HCT116 (cell line): Measurements from ENCODE around the gene PLCB1. TPM values are rescaled to one million over a fixed set of nuclear protein-coding genes. Genes with fewer than 3 reads are reported as not detected.

ENCODE experiments used
- ATAC-seq: fragments of 200-7000 bp; cut with Tn5 transposase; 2 replicates; pipeline ENCODE4 v1.9.1; 2020; ENCODE audit warnings: mild to moderate bottlenecking, moderate library complexity
- BruUV-seq: library from RNA; stranded (reverse); fragments of 400-500 nt; replicated peaks from 2 replicates; lab custom pipeline; 2021; lab: Mats Ljungman, UMichigan
- CTCF ChIA-PET: fragments of 300-600 bp; sonication (Branson Sonifier 250); formaldehyde crosslinking; loops from one replicate; lab custom pipeline; 2021; ENCODE audit warnings: antibody characterized with exemption; lab: Charles Lee
- POLR2A ChIA-PET: fragments of 300-600, 350-600 bp; sonication (Branson Sonifier 250); formaldehyde crosslinking; loops from one replicate; lab custom pipeline; 2021; ENCODE audit warnings: antibody characterized with exemption; lab: Charles Lee
- RAD21 ChIA-PET, 2 experiments: fragments of 300-600 bp; sonication (Branson Sonifier 250); formaldehyde crosslinking; loops; one replicate each; lab custom pipeline; 2023; ENCODE audit warnings: low total read pairs in 2 of 2; ENCODE audit not compliant: uncharacterized antibody in 2 of 2, unreplicated experiment in 2 of 2, low non-redundant PET in 1 of 2; lab: Charles Lee
- DNase-seq: peaks from one replicate; pipeline ENCODE4 v3.0.0-alpha.2; 2010; ENCODE audit warnings: low read depth, low spot score
- H2AFZ ChIP-seq: fragments of 200-600 bp; shearing (Covaris generic), sonication (generic); 2 replicates; pipeline ENCODE4 v1.6.1; 2017; ENCODE audit warnings: low read depth, mixed run types, mixed read lengths, antibody characterized with exemption, low read length; ENCODE audit not compliant: poor library complexity, severe bottlenecking
- H3K27ac ChIP-seq: 2 replicates; pipeline ENCODE4 v1.5.1; 2012; ENCODE audit warnings: low read depth, low read length
- H3K27me3 ChIP-seq: fragments of 200-600 bp; sonication (generic); 2 replicates; pipeline ENCODE4 v1.6.1; 2016; ENCODE audit warnings: mixed run types, low read length, mixed read lengths; ENCODE audit not compliant: insufficient read depth
- H3K36me3 ChIP-seq, 2 experiments: fragments of 200-500 bp in 1 of 2; fragments of 200-600 bp in 1 of 2; sonication (Bioruptor generic) in 1 of 2; sonication (generic) in 1 of 2; 2 replicates each; pipeline versions ENCODE4 v1.5.1 to v1.6.1; 2014 to 2016; ENCODE audit warnings: low read length in 2 of 2, inconsistent platforms in 1 of 2, mixed read lengths in 1 of 2, mixed run types in 1 of 2; ENCODE audit not compliant: insufficient read depth in 2 of 2, control insufficient read depth in 1 of 2
- H3K4me1 ChIP-seq, 2 experiments: fragments of 200-600 bp in 1 of 2; sonication (generic) in 1 of 2; 2 replicates each; pipeline versions ENCODE4 v1.5.1 to v1.6.1; 2012 to 2017; ENCODE audit warnings: low read length in 2 of 2, inconsistent platforms in 1 of 2, mild to moderate bottlenecking in 1 of 2, mixed read lengths in 1 of 2, mixed run types in 1 of 2, moderate library complexity in 1 of 2; ENCODE audit not compliant: insufficient read depth in 2 of 2, control insufficient read depth in 1 of 2
- H3K4me2 ChIP-seq: fragments of 200-600 bp; sonication (generic); 2 replicates; pipeline ENCODE4 v1.6.1; 2017; ENCODE audit warnings: mixed run types, low read length, mixed read lengths
- H3K4me3 ChIP-seq, 2 experiments: fragments of 200-600 bp in 1 of 2; sonication (generic) in 1 of 2; replicated peaks in 1 of 2; 2 replicates each; pipeline ENCODE4 v1.5.1; 2011 to 2016; ENCODE audit warnings: low read length in 2 of 2, control low read depth in 1 of 2, low read depth in 1 of 2, mild to moderate bottlenecking in 1 of 2, mixed read lengths in 1 of 2, mixed run types in 1 of 2
- H3K79me2 ChIP-seq: fragments of 200-600 bp; sonication (generic); 2 replicates; pipeline ENCODE4 v1.6.1; 2017; ENCODE audit warnings: mild to moderate bottlenecking, mixed run types, low read length, moderate library complexity, mixed read lengths; ENCODE audit not compliant: insufficient read depth
- H3K9ac ChIP-seq: fragments of 200-600 bp; sonication (generic); 2 replicates; pipeline ENCODE4 v1.6.1; 2016; ENCODE audit warnings: low read length, mixed read lengths
- H3K9me2 ChIP-seq: fragments of 200-600 bp; sonication (generic), shearing (Covaris generic); 2 replicates; pipeline ENCODE4 v1.6.1; 2017; ENCODE audit warnings: mixed run types, mild to moderate bottlenecking, moderate library complexity; ENCODE audit not compliant: insufficient read depth
- H3K9me3 ChIP-seq, 2 experiments: fragments of 200-500 bp in 1 of 2; fragments of 200-600 bp in 1 of 2; sonication (Bioruptor generic) in 1 of 2; sonication (generic) in 1 of 2; 2 replicates each; pipeline ENCODE4 v1.6.1; 2014 to 2017; ENCODE audit warnings: low read length in 2 of 2, mixed read lengths in 2 of 2, inconsistent platforms in 1 of 2, low read depth in 1 of 2, mild to moderate bottlenecking in 1 of 2, mixed run types in 1 of 2, moderate library complexity in 1 of 2; ENCODE audit not compliant: control insufficient read depth in 1 of 2, insufficient read depth in 1 of 2
- H4K20me1 ChIP-seq: fragments of 200-600 bp; sonication (generic), shearing (Covaris generic); 2 replicates; pipeline ENCODE4 v1.6.1; 2017; ENCODE audit warnings: mixed run types, mild to moderate bottlenecking, moderate library complexity; ENCODE audit not compliant: insufficient read depth
- ATF3 ChIP-seq: IDR thresholded peaks from 2 replicates; pipeline ENCODE4 v1.6.1; 2012
- CBX3 ChIP-seq: IDR thresholded peaks from 2 replicates; pipeline ENCODE4 v1.6.1; 2012; ENCODE audit warnings: low read depth
- EGR1 ChIP-seq: IDR thresholded peaks from 2 replicates; pipeline ENCODE4 v1.6.1; 2012; ENCODE audit warnings: low read depth
- ELF1 ChIP-seq: IDR thresholded peaks from 2 replicates; pipeline ENCODE4 v1.6.1; 2012; ENCODE audit warnings: low read depth, borderline replicate concordance
- EZH2 ChIP-seq: fragments of 200-600 bp; sonication (generic); IDR thresholded peaks from 2 replicates; pipeline ENCODE4 v1.6.1; 2017; ENCODE audit warnings: antibody characterized with exemption, mixed run types
- POLR2A ChIP-seq: IDR thresholded peaks from 2 replicates; pipeline ENCODE4 v1.7.0; 2011; ENCODE audit warnings: borderline replicate concordance; ENCODE audit not compliant: insufficient read depth, insufficient read length; ENCODE audit errors: extremely low read depth
- SIN3A ChIP-seq: IDR thresholded peaks from 2 replicates; pipeline ENCODE4 v1.6.1; 2012; ENCODE audit warnings: low read depth
- TCF7L2 ChIP-seq: IDR thresholded peaks from 2 replicates; pipeline ENCODE4 v1.7.0; 2011; ENCODE audit warnings: borderline replicate concordance, inconsistent platforms; ENCODE audit not compliant: insufficient read depth, insufficient read length; ENCODE audit errors: extremely low read depth
- YY1 ChIP-seq: IDR thresholded peaks from 2 replicates; pipeline ENCODE4 v1.6.1; 2011; ENCODE audit warnings: low read length, low read depth, moderate library complexity, mild to moderate bottlenecking; ENCODE audit not compliant: insufficient replicate concordance; ENCODE audit errors: extremely low read depth
- ZNF274 ChIP-seq: fragments of 200-500 bp; sonication (Bioruptor generic); IDR thresholded peaks from 2 replicates; pipeline ENCODE4 v1.6.1; 2014; ENCODE audit warnings: mild to moderate bottlenecking, low read depth, low read length, inconsistent platforms
- intact Hi-C: fragments of 100-400 bp; cut with micrococcal nuclease; formaldehyde crosslinking; loops from 2 replicates; pipeline ENCODE4 v1.10.0; 2022
- total RNA-seq: library from RNA; stranded (reverse); gene quantifications from one replicate; pipeline ENCODE4 v1.2.1, GENCODE V29; 2021; ENCODE audit not compliant: unreplicated experiment
- TF ChIP-seq, protein P1 (sequence below), 3 experiments: fragments of 200-600 bp in 1 of 3; sonication (generic) in 1 of 3; IDR thresholded peaks in 2 of 3; conservative IDR thresholded peaks in 1 of 3; 2 replicates each; pipeline ENCODE4 v1.5.1; 2012 to 2017; ENCODE audit warnings: low read depth in 2 of 3, low read length in 2 of 3, antibody characterized with exemption in 1 of 3, borderline replicate concordance in 1 of 3, control low read depth in 1 of 3, mild to moderate bottlenecking in 1 of 3, mixed read lengths in 1 of 3, mixed run types in 1 of 3, moderate library complexity in 1 of 3; ENCODE audit not compliant: insufficient read depth in 1 of 3

Gene PLCB1
- total RNA-seq, 1 experiment from 2014 or later, result 15.8 TPM

GRCh38 chr20:8489094-8489883 lies 357.2 kb downstream of the PLCB1 start:
- POLR2A ChIA-PET, result no interaction called here
- no TSS peak for BruUV-seq
- ATAC-seq (no peak), DNase-seq (no peak)
- H3K4me1 ChIP-seq, result no peaks in the 10 kb centered on the region
- H3K79me2 ChIP-seq, result no peaks in the 10 kb centered on the region
- no peak overlapping the region for H3K27ac ChIP-seq
- no peaks in the 10 kb centered on the region for H3K36me3 ChIP-seq
- no peaks in the 10 kb centered on the region for H3K9me3 ChIP-seq
- intact Hi-C loops, result no loop called here
- TF ChIP-seq POLR2A, result no peak
- no peak for TF ChIP-seq SIN3A
- no peak for TF ChIP-seq ZNF274
- no peak for TF ChIP-seq TCF7L2
- TF ChIP-seq ELF1, result no peak
- no peak for TF ChIP-seq YY1
- TF ChIP-seq, protein P1, sequence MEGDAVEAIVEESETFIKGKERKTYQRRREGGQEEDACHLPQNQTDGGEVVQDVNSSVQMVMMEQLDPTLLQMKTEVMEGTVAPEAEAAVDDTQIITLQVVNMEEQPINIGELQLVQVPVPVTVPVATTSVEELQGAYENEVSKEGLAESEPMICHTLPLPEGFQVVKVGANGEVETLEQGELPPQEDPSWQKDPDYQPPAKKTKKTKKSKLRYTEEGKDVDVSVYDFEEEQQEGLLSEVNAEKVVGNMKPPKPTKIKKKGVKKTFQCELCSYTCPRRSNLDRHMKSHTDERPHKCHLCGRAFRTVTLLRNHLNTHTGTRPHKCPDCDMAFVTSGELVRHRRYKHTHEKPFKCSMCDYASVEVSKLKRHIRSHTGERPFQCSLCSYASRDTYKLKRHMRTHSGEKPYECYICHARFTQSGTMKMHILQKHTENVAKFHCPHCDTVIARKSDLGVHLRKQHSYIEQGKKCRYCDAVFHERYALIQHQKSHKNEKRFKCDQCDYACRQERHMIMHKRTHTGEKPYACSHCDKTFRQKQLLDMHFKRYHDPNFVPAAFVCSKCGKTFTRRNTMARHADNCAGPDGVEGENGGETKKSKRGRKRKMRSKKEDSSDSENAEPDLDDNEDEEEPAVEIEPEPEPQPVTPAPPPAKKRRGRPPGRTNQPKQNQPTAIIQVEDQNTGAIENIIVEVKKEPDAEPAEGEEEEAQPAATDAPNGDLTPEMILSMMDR (IDR thresholded peaks at IDR 0.05 in 2 of 3, conservative IDR thresholded peaks at IDR 0.05 in 1 of 3; ENCODE audit: borderline replicate concordance in 1 of 3, insufficient read depth in 1 of 3, low read depth in 2 of 3, low read length in 2 of 3), result no peak
- TF ChIP-seq EZH2, result no peak
- TF ChIP-seq EGR1, result no peak
- TF ChIP-seq ATF3, result no peak
- no peak for TF ChIP-seq CBX3
- CTCF ChIA-PET, result no interaction called here
- H3K4me2 ChIP-seq, result no peak overlapping the region
- no peak overlapping the region for H2AFZ ChIP-seq
- no peak overlapping the region for H3K9ac ChIP-seq
- RAD21 ChIA-PET, result no interaction called here
- no peaks in the 10 kb centered on the region for H3K9me2 ChIP-seq
- peaks cover 4% of the 10 kb centered on the region; the same call in 1 of the 2 replicates for H3K27me3 ChIP-seq
- no peaks in the 10 kb centered on the region for H4K20me1 ChIP-seq
- H3K4me3 ChIP-seq, result no peak overlapping the region
